Stimulated activated CD4-positive, alpha-beta T cell treated with anti-CD3 and anti-CD28 coated beads, TNF-alpha, amount 100 ng/mL, for 4 hours (primary cell): ENCODE measurements around the gene DIRAS1.
A peak's percentile ranks its signal among the peaks of the same experiment; 100 is the strongest.
"Not testable (repeated sequence)": the region's sequence is repeated elsewhere in the genome, so short reads cannot be mapped to it uniquely, and the experiment has no call there.

Source experiments
- DNase-seq, 3 experiments: peaks; one replicate each; pipeline ENCODE4 v3.0.0-alpha.2; 2020; ENCODE audit warnings: low read depth in 3 of 3

DIRAS1 gene

GRCh38 chr19:2711875-2712205, 9.3 kb downstream of the DIRAS1 start:
- no peak for DNase-seq

- DNase-seq, result no peak
Observed at GRCh38 chr19:2711172-2711874, 9.8 kb downstream of the DIRAS1 start.

GRCh38 chr19:2706251-2706650, 14.9 kb downstream of the DIRAS1 start:
- no peak for DNase-seq

GRCh38 chr19:2703691-2704216, 17.4 kb downstream of the DIRAS1 start:
- no peak for DNase-seq

- DNase-seq, result no peak
Observed at GRCh38 chr19:2703077-2703437, 18.1 kb downstream of the DIRAS1 start.

- peak; percentile 91 to 96 (median 94) for DNase-seq
Observed at GRCh38 chr19:2702170-2703076, 18.7 kb downstream of the DIRAS1 start, which contains the start of gene GNG7. Gene GNG7 (minus strand): TSS chr19:2702694. CDS start chr19:2520688, 182,006 bp downstream.

GRCh38 chr19:2701361-2702169, 19.6 kb downstream of the DIRAS1 start:
- no peak for DNase-seq

GRCh38 chr19:2700660-2701360, 20.4 kb downstream of the DIRAS1 start:
- no peak for DNase-seq

- no peak for DNase-seq
Observed at GRCh38 chr19:2699413-2700140, 21.6 kb downstream of the DIRAS1 start.

- no peak for DNase-seq
Observed at GRCh38 chr19:2694196-2694595, 27.0 kb downstream of the DIRAS1 start.

GRCh38 chr19:2693492-2694160, 27.5 kb downstream of the DIRAS1 start:
- no peak for DNase-seq

- no peak for DNase-seq
Observed at GRCh38 chr19:2691951-2692350, 29.2 kb downstream of the DIRAS1 start.

- DNase-seq, result no peak
Observed at GRCh38 chr19:2690856-2691255, 30.3 kb downstream of the DIRAS1 start.

GRCh38 chr19:2686360-2686759, 34.8 kb downstream of the DIRAS1 start:
- DNase-seq, result no peak

- no peak for DNase-seq
Observed at GRCh38 chr19:2685204-2685704, 35.9 kb downstream of the DIRAS1 start.

- DNase-seq, result no peak
Observed at GRCh38 chr19:2683430-2684003, 37.7 kb downstream of the DIRAS1 start.

- DNase-seq, result no peak
Observed at GRCh38 chr19:2680808-2681207, 40.4 kb downstream of the DIRAS1 start.

- DNase-seq, result no peak
Observed at GRCh38 chr19:2679439-2679838, 41.7 kb downstream of the DIRAS1 start.

GRCh38 chr19:2678948-2679347, 42.2 kb downstream of the DIRAS1 start:
- not testable (repeated sequence) for DNase-seq
